Gastrocnemius medialis (tissue), 4 donors: ENCODE measurements around the gene PRKCA. TPM values are rescaled to one million over a fixed set of nuclear protein-coding genes. Genes with fewer than 3 reads are reported as not detected.

ENCODE experiments used
- ATAC-seq, 2 donors: fragments of 150-250 bp; one replicate each; pipeline ENCODE4 v1.9.1; 2016
- DNase-seq, 2 donors: peaks; one replicate each; pipeline ENCODE4 v3.0.0-alpha.2; 2019
- H3K27ac ChIP-seq, 4 donors: fragments of 200-600 bp; sonication (generic); 1 replicate in 1 of 4; 2 replicates in 3 of 4; pipeline ENCODE4 v1.5.1; 2016 to 2018; ENCODE audit warnings: mild to moderate bottlenecking in 2 of 4, moderate library complexity in 1 of 4
- H3K27me3 ChIP-seq, 3 donors: fragments of 200-600 bp; sonication (generic) in 2 of 3; 1 replicate in 1 of 3; 2 replicates in 2 of 3; pipeline versions ENCODE4 v1.5.1 to v1.6.0; 2016 to 2019; ENCODE audit warnings: mild to moderate bottlenecking in 1 of 3, moderate library complexity in 1 of 3
- H3K36me3 ChIP-seq, 2 donors: fragments of 200-600 bp; sonication (generic) in 1 of 2; one replicate each; pipeline ENCODE4 v1.5.1; 2017 to 2018
- H3K4me1 ChIP-seq, 2 donors: fragments of 200-600 bp; sonication (generic) in 1 of 2; one replicate each; pipeline ENCODE4 v1.5.1; 2016 to 2017; ENCODE audit warnings: mild to moderate bottlenecking in 2 of 2
- H3K4me3 ChIP-seq, 4 donors: fragments of 200-600 bp; sonication (generic) in 3 of 4; 1 replicate in 1 of 4; 2 replicates in 3 of 4; pipeline ENCODE4 v1.5.1; 2016 to 2019; ENCODE audit warnings: mild to moderate bottlenecking in 2 of 4
- H3K9me3 ChIP-seq, 3 donors: fragments of 200-600 bp; sonication (generic) in 2 of 3; 1 replicate in 1 of 3; 2 replicates in 2 of 3; pipeline ENCODE4 v1.5.1; 2016 to 2019
- CTCF ChIP-seq, 5 experiments: fragments of 450-650 bp in 3 of 5; fragments of 200-600 bp in 2 of 5; sonication (generic) in 2 of 5; IDR thresholded peaks in 4 of 5; conservative IDR thresholded peaks in 1 of 5; 1 replicate in 4 of 5; 2 replicates in 1 of 5; pipeline ENCODE4 v1.5.1; 2016 to 2019; ENCODE audit warnings: antibody characterized with exemption in 5 of 5, mild to moderate bottlenecking in 3 of 5, moderate library complexity in 3 of 5
- POLR2A ChIP-seq, 2 donors: fragments of 450-650 bp; IDR thresholded peaks; one replicate each; pipeline ENCODE4 v1.6.1; 2017; ENCODE audit warnings: antibody characterized with exemption in 2 of 2, mild to moderate bottlenecking in 2 of 2, moderate library complexity in 2 of 2
- in situ Hi-C, 4 donors: fragments of 200-750 bp; cut with MboI; loops; one replicate each; pipeline versions ENCODE4 v1.15.0 to v1.8.0; 2017; ENCODE audit warnings: low sequenced_read_pairs in 4 of 4
- intact Hi-C: fragments of 100-400 bp; cut with DNase I; formaldehyde crosslinking; loops from one replicate; pipeline ENCODE4 v1.15.1; 2023; ENCODE audit warnings: low total_unique reads
- total RNA-seq, 4 donors: library from RNA; depleted of rRNA; stranded (reverse); fragments of >200 nt; gene quantifications; one replicate each; pipeline versions ENCODE4 v1.1.0 to v1.2.3, GENCODE V29; 2016

The PRKCA gene
- total RNA-seq, 4 donors from 2014 or later: 7.6 to 16.8 (median 11.1) TPM

GRCh38 chr17:66491665-66492064, 189.3 kb downstream of the PRKCA start:
- H3K36me3 ChIP-seq: no peaks in the 10 kb centered on the region

GRCh38 chr17:66492080-66492479, 189.7 kb downstream of the PRKCA start:
- H3K4me3 ChIP-seq: no peak overlapping the region
- DNase-seq: no peak
- H3K27ac ChIP-seq: no peak overlapping the region
- no peaks in the 10 kb centered on the region for H3K36me3 ChIP-seq
- TF ChIP-seq CTCF (IDR thresholded peaks at IDR 0.05 in 4 of 5, conservative IDR thresholded peaks at IDR 0.05 in 1 of 5) (no peak), POLR2A (IDR thresholded peaks at IDR 0.05) (no peak)
- H3K27me3 ChIP-seq: no peaks in the 10 kb centered on the region
- no peaks in the 10 kb centered on the region for H3K4me1 ChIP-seq
- H3K9me3 ChIP-seq: no peaks in the 10 kb centered on the region
- ATAC-seq: no peak
- in situ Hi-C loops: no loop called here
- intact Hi-C loops: no loop called here

More at GRCh38 chr17:66491665-66492064, 189.3 kb downstream of the PRKCA start:
- TF ChIP-seq POLR2A (IDR thresholded peaks at IDR 0.05) (no peak), CTCF (IDR thresholded peaks at IDR 0.05 in 4 of 5, conservative IDR thresholded peaks at IDR 0.05 in 1 of 5) (no peak)
- H3K27me3 ChIP-seq: no peaks in the 10 kb centered on the region
- H3K9me3 ChIP-seq: no peaks in the 10 kb centered on the region
- H3K27ac ChIP-seq: no peak overlapping the region
- ATAC-seq (no peak), DNase-seq (no peak)
- no peak overlapping the region for H3K4me3 ChIP-seq
- no peaks in the 10 kb centered on the region for H3K4me1 ChIP-seq
- intact Hi-C loops: no loop called here
- in situ Hi-C loops: no loop called here

DNA sequence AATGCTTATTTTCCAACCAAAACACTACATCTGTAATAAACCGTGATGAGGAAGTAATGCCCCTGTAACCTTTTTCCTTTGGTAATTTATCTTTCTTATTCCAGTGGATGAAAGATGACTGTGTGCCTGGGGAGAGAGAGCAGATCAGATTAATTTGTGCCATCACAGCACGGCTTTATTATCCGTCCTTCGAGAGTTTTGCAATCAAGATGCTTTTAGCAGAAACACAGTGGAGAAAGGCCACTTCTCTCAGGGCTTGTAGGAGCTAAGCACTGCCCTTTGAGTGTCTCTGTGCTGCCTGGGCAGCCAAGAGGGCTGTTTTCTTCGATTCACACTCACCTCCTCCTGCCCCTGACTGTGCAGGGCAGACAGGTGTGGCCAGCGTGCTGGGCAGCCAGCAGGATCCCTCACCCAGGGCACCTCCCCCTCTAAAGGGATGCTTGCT, 190.2 kb downstream of the PRKCA start:
- Histone ChIP-seq H3K4me1 (no peaks in the 10 kb centered on the region), H3K9me3 (no peaks in the 10 kb centered on the region), H3K27ac (no peak overlapping the region), H3K27me3 (no peaks in the 10 kb centered on the region), H3K36me3 (no peaks in the 10 kb centered on the region), H3K4me3 (no peak overlapping the region)
- ATAC-seq (no peak), DNase-seq (no peak)
- intact Hi-C loops (no loop called here), in situ Hi-C loops (no loop called here)
- TF ChIP-seq POLR2A (IDR thresholded peaks at IDR 0.05) (no peak), CTCF (IDR thresholded peaks at IDR 0.05 in 4 of 5, conservative IDR thresholded peaks at IDR 0.05 in 1 of 5) (no peak)

DNA sequence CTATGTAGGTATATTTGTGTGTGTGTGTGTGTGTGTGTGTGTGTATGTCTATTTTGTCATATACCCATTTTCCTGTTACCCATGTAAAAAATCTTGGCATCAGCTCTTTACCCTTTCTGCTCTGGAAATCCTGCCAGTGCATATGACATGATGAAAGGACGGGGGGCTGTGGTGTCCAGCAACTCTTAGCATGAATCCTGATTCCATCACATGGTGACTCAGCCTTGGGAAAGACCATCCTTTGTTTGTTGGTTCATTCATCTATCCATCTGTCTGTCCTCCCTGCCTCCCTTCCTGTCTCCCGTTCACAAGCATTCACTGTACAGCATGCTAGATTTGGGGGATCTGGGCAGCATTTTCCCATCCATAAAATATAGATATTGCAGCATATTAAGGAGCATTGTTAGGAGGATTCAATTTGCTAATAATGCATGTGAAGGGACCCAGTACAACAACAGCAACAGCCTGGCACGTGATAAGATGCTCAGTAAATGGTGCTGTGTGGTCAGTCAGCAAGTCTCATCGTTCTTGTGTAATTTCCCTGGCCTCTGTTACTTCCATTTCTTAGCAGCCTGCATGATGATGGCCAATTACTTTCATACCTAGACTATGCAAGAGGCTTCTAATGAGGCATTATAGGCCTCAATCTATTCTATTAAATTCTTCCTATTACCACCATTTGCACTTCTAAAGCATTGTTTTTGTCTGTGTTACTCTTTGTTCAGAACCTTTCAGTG, 191.0 kb downstream of the PRKCA start:
- Histone ChIP-seq H3K27ac (no peak overlapping the region), H3K9me3 (no peaks in the 10 kb centered on the region), H3K4me3 (no peak overlapping the region), H3K36me3 (no peaks in the 10 kb centered on the region), H3K27me3 (no peaks in the 10 kb centered on the region), H3K4me1 (no peaks in the 10 kb centered on the region)
- intact Hi-C loops (no loop called here), in situ Hi-C loops (no loop called here)
- TF ChIP-seq CTCF (IDR thresholded peaks at IDR 0.05 in 4 of 5, conservative IDR thresholded peaks at IDR 0.05 in 1 of 5) (no peak), POLR2A (IDR thresholded peaks at IDR 0.05) (no peak)
- DNase-seq (no peak), ATAC-seq (no peak)
